ENCODE results near the gene SLC25A4.

Gene SLC25A4

DNA sequence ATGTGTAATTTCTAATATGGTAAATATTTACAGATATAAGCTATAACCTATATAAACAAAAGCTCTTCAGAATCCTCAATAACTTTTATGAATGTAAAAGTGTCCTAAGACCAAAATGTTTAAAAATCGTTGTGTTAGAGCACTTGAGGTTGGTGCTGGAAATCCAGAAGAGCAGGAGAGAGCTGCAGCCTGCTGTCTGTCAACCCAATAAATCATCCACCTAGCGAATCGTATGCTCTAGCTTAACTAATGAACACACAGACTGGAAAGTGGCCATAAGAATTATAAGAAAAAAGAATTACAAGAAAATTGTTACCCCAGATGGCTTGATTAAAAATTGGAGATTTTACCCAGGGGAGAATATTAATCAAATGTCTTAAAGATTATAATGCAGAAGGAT is 43.7 kb downstream of the SLC25A4 start:
- no peak for ATAC-seq
- TF ChIP-seq TOX (CRISPR knock-in tag; IDR thresholded peaks at IDR 0.05; ENCODE audit: borderline replicate concordance): no peak
- no peak for TF ChIP-seq ZNF70 (CRISPR knock-in tag; IDR thresholded peaks at IDR 0.05)
- TF ChIP-seq ZNF8 (CRISPR knock-in tag; IDR thresholded peaks at IDR 0.05): no peak

DNA sequence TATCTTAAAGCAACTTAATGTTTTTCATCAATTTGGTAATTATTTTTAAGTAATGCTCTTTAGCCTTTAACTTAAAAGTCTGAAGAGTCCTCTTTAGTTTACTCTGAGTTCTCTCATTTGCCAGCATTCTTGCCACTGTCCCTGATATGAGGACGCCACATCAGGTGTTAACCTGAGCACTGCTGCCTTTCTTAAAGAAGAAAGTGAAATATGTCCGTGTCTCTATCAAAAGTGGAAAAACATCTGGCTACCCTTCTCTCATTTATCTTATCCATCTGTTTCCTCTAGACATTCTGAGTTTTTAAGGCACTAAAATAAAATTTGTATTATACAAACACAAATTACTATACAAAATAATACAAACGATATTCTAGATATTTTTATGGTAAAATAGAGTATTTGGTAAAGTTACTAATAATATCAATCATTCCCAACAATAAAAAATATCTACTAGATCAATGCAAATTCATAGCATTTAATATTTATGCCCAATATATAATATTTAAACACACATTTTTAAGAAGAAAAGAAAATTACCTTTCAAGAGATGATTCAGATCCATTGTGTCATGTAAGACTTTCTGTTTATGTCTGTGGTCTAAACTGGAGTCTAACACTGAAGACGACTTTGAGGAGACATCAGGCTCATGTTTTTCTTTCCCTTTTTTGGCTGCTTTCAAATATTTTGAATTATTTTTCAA is 46.7 kb downstream of the SLC25A4 start:
- TF ChIP-seq, protein P1, sequence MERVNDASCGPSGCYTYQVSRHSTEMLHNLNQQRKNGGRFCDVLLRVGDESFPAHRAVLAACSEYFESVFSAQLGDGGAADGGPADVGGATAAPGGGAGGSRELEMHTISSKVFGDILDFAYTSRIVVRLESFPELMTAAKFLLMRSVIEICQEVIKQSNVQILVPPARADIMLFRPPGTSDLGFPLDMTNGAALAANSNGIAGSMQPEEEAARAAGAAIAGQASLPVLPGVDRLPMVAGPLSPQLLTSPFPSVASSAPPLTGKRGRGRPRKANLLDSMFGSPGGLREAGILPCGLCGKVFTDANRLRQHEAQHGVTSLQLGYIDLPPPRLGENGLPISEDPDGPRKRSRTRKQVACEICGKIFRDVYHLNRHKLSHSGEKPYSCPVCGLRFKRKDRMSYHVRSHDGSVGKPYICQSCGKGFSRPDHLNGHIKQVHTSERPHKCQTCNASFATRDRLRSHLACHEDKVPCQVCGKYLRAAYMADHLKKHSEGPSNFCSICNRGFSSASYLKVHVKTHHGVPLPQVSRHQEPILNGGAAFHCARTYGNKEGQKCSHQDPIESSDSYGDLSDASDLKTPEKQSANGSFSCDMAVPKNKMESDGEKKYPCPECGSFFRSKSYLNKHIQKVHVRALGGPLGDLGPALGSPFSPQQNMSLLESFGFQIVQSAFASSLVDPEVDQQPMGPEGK (CRISPR knock-in tag; IDR thresholded peaks at IDR 0.05; ENCODE audit: borderline replicate concordance): no peak
- no peak for TF ChIP-seq ZNF565 (CRISPR knock-in tag; conservative IDR thresholded peaks at IDR 0.05; ENCODE audit: low read depth)
- ATAC-seq: no peak

DNA sequence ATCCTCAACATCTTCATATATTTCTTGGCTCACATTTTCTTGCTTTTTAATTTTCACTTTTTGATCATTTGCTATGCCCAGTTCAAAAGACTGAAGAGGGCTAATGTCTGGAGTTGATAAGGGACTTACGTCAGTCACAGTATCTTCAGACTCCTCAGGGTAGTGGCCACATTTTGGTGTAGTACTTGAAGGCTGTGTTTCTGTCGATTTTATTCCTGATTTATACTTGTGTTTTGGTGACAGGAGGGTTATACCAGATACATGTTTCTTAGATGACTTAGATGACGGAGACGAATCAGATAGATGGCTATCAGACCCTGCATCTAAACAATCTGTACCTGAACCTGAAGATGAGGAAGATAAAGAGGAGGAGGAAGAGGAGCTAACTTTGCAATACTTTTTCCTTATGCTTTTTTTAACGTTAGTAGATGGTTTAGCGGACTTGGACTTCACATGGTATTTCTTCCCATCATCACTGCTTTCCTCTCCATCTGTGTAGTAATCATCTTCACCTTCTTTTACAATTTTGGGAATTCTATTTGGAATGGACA is 47.3 kb downstream of the SLC25A4 start:
- ATAC-seq: no peak
- TF ChIP-seq, protein P2, sequence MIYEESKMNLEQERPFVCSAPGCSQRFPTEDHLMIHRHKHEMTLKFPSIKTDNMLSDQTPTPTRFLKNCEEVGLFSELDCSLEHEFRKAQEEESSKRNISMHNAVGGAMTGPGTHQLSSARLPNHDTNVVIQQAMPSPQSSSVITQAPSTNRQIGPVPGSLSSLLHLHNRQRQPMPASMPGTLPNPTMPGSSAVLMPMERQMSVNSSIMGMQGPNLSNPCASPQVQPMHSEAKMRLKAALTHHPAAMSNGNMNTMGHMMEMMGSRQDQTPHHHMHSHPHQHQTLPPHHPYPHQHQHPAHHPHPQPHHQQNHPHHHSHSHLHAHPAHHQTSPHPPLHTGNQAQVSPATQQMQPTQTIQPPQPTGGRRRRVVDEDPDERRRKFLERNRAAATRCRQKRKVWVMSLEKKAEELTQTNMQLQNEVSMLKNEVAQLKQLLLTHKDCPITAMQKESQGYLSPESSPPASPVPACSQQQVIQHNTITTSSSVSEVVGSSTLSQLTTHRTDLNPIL (CRISPR knock-in tag; IDR thresholded peaks at IDR 0.05; ENCODE audit: low read depth): no peak
- TF ChIP-seq PPARA (CRISPR knock-in tag; IDR thresholded peaks at IDR 0.05; ENCODE audit: borderline replicate concordance) (no peak), GLIS3 (CRISPR knock-in tag; IDR thresholded peaks at IDR 0.05) (no peak), ZFP3 (CRISPR knock-in tag; IDR thresholded peaks at IDR 0.05) (no peak), ZNF70 (CRISPR knock-in tag; IDR thresholded peaks at IDR 0.05) (no peak), ZNF565 (CRISPR knock-in tag; conservative IDR thresholded peaks at IDR 0.05; ENCODE audit: low read depth) (no peak), SNAI2 (CRISPR knock-in tag; IDR thresholded peaks at IDR 0.05) (no peak), ZNF8 (CRISPR knock-in tag; IDR thresholded peaks at IDR 0.05) (no peak), ZC3H10 (CRISPR knock-in tag; IDR thresholded peaks at IDR 0.05) (no peak), ARNTL (CRISPR knock-in tag; IDR thresholded peaks at IDR 0.05; ENCODE audit: borderline replicate concordance, low read depth) (no peak)
- TF ChIP-seq, protein P3, sequence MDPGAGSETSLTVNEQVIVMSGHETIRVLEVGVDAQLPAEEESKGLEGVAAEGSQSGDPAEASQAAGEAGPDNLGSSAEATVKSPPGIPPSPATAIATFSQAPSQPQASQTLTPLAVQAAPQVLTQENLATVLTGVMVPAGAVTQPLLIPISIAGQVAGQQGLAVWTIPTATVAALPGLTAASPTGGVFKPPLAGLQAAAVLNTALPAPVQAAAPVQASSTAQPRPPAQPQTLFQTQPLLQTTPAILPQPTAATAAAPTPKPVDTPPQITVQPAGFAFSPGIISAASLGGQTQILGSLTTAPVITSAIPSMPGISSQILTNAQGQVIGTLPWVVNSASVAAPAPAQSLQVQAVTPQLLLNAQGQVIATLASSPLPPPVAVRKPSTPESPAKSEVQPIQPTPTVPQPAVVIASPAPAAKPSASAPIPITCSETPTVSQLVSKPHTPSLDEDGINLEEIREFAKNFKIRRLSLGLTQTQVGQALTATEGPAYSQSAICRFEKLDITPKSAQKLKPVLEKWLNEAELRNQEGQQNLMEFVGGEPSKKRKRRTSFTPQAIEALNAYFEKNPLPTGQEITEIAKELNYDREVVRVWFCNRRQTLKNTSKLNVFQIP (CRISPR knock-in tag; IDR thresholded peaks at IDR 0.05; ENCODE audit: borderline replicate concordance, low read depth): no peak
- TF ChIP-seq, protein P4, sequence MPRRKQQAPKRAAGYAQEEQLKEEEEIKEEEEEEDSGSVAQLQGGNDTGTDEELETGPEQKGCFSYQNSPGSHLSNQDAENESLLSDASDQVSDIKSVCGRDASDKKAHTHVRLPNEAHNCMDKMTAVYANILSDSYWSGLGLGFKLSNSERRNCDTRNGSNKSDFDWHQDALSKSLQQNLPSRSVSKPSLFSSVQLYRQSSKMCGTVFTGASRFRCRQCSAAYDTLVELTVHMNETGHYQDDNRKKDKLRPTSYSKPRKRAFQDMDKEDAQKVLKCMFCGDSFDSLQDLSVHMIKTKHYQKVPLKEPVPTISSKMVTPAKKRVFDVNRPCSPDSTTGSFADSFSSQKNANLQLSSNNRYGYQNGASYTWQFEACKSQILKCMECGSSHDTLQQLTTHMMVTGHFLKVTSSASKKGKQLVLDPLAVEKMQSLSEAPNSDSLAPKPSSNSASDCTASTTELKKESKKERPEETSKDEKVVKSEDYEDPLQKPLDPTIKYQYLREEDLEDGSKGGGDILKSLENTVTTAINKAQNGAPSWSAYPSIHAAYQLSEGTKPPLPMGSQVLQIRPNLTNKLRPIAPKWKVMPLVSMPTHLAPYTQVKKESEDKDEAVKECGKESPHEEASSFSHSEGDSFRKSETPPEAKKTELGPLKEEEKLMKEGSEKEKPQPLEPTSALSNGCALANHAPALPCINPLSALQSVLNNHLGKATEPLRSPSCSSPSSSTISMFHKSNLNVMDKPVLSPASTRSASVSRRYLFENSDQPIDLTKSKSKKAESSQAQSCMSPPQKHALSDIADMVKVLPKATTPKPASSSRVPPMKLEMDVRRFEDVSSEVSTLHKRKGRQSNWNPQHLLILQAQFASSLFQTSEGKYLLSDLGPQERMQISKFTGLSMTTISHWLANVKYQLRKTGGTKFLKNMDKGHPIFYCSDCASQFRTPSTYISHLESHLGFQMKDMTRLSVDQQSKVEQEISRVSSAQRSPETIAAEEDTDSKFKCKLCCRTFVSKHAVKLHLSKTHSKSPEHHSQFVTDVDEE (CRISPR knock-in tag; IDR thresholded peaks at IDR 0.05): no peak
- TF ChIP-seq, protein P1 (CRISPR knock-in tag; IDR thresholded peaks at IDR 0.05; ENCODE audit: borderline replicate concordance): no peak

DNA sequence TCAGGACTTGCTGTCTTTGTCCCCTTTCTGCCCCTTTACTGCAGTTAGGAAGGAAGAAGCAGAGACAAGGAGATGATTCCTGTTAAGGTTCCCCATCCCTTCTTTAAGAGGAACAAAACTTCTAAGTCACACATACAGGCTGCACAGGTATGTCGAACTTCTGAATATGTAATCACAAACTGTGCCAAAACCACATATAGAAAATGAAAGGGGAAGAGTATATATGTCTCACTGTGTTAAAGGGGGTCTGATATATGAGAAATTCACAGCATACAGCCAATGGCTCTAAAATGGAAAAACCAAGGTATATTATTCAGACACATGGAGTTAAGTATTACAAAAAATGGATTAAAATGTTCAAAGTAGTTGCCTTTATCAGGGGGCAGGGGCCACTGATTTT is 49.0 kb downstream of the SLC25A4 start:
- no peak for ATAC-seq
- TF ChIP-seq, protein P1 (CRISPR knock-in tag; IDR thresholded peaks at IDR 0.05; ENCODE audit: borderline replicate concordance): no peak
- no peak for TF ChIP-seq TCF4 (CRISPR knock-in tag; IDR thresholded peaks at IDR 0.05; ENCODE audit: borderline replicate concordance)
- TF ChIP-seq, protein P4 (CRISPR knock-in tag; IDR thresholded peaks at IDR 0.05): no peak
- TF ChIP-seq, protein P2 (CRISPR knock-in tag; IDR thresholded peaks at IDR 0.05; ENCODE audit: low read depth): no peak
- no peak for TF ChIP-seq ISL1 (CRISPR knock-in tag; IDR thresholded peaks at IDR 0.05)
- TF ChIP-seq ARNTL (CRISPR knock-in tag; IDR thresholded peaks at IDR 0.05; ENCODE audit: borderline replicate concordance, low read depth): no peak

All from SK-N-SH treated with all-trans-retinoic acid at 6 μM for 48 hours (cell line).